COLO668 (cell line): ENCODE data around the gene RASSF6.
"Not testable (repeated sequence)": the region's sequence is repeated elsewhere in the genome, so short reads cannot be mapped to it uniquely, and the experiment has no call there.

Experiments
- DNase-seq: peaks from one replicate; lab custom pipeline; 2025; ENCODE audit not compliant: unreplicated experiment; lab: John Stamatoyannopoulos, UW

Gene RASSF6, protein sequence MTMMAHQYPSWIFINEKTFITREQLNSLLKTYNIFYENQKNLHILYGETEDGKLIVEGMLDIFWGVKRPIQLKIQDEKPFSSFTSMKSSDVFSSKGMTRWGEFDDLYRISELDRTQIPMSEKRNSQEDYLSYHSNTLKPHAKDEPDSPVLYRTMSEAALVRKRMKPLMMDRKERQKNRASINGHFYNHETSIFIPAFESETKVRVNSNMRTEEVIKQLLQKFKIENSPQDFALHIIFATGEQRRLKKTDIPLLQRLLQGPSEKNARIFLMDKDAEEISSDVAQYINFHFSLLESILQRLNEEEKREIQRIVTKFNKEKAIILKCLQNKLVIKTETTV

DNA sequence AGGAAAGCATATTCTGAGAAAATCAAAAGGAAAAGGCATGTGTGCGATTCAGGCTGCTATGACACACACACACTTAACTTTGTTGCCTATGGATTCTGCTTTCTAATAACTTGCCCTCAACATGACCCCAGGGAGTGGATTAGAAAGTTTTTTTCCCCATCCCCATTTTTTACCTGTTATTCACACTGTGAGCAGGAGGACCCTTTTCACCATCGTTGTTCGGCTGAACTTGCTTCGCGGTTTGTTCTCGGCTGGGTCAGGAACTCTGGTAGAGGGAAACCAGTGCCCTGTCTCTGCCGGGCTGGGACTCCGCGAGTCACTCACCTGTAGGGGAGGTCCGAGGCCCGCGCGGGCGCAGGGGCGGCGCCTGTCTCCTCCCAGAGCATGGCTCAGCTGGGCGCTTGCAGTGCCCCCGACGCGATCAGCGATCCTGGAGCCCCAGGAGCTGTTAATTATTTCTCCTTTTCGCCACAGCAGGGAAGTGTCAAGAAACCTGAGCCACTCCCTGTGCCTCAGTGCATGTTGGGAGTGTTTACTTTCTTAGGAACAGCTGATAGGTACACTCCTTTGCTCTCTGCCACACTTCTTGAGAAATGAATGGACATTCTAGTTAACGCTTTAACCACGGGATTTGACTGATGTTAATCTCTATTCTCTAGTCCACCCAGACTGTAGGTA is at the start of gene RASSF6:
Gene RASSF6 (minus strand): TSS at position 322 of the 678 bp plus-strand sequence. CDS start 8,641 bp downstream, outside the sequence.
- peak; percentile 90 for DNase-seq

DNA sequence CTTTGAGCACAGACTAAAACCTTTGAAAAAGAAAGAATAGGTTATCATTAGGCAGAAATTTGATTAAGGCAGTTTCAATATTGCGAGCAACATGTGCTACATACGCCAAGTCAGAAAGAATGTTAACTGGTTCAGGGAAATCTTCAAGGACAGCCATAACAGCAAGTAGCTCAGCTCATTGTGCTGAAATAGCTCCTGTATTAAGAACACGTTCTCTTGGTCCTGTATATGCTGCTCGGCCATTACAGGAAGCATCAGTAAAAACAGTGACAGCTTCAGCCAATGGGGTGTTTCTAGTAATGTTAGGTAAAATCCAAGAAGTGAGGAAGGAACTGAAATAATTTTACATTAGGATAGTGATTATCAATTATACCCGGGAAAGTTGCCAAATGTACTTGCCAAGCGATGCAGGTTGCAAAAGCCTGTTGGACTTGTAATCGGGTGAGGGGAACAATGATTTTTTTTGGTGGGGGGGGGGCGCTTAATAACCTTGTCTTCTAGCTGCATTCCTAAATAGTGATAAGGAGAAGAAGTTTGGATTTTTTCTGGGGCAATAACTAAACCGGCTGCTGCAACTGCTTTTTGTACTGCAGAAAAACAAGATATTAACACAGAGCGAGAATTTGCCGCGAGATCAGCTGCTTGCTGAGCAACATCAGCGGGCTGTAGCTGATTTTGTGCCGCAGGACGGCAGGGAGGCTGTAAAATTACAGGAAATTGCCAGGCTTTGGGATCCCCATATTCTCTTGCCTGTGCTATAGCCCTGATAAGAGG is 49.4 kb upstream of the RASSF6 start:
- DNase-seq = no peak

DNA sequence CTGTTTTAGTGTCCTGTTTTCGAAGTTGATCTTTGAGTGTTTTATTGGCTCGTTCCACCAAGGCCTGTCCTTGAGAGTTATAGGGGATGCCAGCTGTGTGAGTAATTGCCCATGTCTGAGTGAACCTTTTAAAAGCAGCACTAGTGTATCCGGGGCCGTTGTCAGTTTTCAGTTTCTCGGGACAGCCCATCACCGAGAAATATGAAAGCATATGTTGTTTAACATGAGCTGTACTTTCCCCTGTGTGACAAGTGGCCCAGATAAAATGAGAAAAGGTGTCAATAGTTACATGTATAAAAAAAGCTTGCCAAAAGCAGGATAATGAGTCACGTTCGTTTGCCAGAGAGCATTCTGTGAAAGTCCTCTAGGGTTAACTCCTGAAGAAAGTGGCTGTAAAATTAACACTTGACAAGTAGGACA is 48.6 kb upstream of the RASSF6 start:
- DNase-seq = no peak

DNA sequence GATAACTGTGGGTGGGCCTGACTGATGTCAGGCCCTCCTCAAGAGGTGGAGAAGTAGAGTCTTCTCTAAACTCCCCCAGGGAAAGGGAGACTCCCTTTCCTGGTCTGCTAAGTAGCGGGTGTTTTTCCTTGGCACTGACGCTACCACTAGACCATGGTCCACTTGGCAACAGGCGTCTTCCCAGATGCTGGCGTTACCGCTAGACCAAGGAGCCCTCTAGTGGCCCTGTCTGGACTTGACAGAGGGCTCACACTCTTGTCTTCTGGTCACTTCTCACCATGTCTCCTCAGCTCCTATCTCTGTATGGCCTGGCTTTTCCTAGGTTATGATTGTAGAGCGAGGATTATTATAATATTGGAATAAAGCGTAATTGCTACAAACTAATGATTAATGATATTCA is 45.7 kb upstream of the RASSF6 start:
- DNase-seq = not testable (repeated sequence)

DNA sequence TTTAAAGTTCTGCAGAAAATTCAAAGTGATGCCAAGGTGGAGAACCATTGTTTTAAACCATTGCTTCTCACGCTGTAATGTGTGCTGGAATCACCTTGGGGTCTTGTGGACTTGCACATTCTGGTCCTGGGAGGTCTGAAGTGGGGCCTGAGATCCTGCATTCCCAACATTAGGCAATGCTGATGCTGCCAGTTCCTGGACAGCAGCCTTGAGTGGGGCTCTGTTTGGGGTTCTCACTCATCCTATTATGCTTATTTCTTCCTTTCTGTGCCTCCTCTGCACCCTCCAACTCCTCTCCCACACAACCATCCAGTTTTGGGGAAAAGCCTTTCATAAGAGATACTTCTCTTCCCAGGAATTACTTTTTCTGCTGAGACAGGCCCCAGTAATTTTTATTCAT is 44.2 kb upstream of the RASSF6 start:
- no peak for DNase-seq

DNA sequence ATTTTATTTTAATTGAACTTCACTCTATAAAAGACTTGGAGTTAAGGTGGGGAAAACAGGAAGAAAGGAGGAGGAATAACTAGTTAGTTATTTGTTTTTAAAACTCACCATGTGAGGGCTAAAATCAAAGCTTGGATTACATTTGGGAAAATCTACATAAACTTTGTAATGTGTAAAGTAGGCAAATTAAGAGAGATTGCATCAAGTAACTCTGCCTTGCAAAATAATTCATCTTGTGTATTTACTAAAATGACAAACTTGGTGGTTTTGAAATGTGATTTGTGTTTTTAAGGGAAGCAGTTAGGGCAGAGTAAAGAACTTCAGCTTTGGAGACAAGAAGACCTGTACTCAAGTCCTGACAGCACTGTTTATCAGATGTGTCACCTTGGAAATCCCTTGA is 43.3 kb upstream of the RASSF6 start:
- no peak for DNase-seq

DNA sequence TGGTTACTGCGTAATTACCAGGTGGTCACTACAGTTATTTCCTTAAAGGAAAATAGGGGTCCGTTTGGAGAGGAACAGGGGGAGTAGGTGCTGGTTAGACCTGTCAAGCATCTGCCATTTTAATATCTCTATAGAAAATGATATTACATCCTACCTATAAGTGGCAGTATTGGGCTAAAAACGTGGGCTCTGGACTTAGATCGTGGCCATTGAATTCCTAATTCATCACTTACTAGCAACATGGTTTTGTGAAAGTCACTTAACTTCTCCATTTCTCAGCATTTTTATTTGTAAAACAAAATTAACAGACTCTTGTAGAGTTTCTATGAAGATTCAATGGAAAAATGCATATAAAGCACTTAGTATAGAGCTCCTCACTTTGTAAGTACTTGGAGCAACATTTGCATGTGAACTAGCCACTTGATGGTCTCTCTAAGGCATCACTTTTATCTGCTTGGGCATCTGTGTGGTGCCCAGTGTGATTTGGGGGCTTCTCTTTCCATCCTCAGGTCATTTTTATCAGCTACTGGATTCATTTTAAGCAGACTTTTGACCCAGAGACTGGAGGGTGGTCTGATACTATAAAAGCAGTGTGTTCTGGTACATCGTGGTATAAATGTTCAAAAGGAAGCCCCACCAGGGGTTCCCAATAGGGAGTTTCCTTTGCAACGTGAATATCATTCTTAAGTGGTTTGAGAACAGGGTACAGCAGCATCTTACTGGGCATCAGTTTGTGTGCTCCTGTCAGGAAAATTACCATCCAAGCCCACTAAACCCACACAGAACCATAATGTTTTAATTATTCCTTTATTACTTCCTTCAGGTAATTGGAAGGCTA is 42.7 kb upstream of the RASSF6 start:
- DNase-seq = peak; percentile 12

DNA sequence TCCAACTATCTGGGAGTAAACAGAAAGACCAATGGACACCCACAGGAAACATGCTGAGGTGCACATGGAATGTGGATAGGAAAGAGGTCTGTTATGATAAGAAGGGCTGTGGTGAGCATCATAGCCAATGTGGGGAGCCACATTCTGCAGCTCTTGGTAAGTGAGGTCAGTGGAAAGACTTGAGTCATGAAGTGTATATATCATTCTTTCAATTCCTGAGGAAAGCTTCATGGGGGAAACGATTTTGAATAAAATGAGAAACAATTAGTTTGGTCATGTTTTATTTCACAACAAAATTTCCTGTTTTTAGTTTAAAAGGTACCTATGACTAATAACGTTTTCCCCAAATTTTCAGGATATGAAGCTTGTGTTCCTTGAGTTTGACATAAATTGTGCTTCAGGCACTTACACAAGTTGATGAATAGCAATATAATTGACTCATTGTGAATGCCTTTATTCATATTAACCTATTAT is 41.4 kb upstream of the RASSF6 start:
- no peak for DNase-seq

DNA sequence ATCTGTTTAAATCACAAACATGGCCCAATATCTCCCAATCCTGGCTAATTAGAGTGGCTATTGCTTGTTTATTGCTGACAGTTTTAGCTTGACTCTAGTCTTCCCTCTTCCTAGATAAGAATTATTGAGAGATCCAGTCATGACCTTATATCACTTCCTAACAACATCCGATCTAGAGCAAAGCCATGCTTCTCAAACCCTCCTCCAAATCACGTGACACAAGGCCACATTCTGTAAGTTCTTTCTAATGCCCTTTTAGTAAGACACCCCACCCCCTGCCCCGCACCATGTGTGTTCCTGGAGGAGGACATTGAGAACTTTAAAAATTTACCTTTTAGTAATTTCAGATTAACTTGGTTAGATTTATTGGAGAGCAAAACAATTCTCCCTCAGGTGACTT is 40.6 kb upstream of the RASSF6 start:
- DNase-seq = no peak

DNA sequence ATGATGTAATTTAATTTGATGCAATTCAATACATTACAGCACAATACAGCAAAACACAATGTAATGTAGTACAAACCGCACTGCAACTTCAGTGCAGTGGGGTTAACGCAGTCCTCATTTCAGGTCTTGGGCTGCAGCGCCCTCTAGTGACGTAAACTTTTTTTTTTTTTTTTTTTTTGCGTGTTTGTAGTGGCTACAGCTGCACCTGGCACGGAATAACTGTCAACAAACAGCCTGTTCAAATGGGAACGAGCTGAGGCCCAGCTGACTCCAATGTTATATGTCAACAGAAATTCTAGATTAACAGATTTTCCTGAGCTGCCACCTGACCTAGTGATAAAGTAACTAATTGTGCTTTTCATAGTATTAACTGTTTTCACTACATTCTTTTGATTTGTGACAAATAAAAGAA is 33.5 kb upstream of the RASSF6 start:
- DNase-seq = peak; percentile 73

DNA sequence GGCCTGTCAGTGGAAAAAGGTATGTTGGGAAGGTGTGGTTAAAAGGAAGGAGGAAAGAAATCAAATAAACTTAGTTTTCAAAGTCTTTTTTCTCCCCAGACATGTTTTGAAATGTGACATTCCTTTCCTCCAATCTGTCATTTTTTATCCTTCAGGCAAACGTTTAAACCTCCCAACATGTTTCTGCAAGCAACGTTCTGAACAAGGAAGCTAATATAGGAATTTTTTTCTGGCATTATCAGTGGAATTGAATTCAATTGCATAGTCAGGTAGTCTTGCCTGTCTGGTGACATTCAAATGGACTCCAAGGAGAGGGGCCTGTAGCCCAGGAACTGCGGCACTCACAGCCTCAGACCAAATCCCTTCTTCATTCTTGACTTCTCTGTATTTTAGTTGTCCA is 30.0 kb upstream of the RASSF6 start:
- DNase-seq = no peak

DNA sequence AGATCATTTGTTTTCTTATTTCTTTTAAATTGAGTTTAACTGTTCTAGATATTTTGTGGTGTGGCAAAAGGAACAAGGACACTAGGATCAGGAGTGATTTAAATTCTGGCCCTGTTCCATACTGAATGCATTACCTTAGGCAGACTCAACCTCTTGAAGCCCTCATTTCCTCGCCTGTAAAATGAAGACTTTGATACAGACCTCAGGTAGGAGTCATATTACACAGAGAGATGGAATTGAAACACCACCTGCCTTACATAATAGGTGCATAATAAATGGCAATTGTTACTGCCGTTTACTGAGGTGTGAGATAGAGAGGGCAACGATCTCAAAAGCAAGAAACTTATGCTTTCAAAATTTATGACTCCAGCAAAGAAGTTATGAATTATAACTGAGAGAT is 28.2 kb upstream of the RASSF6 start:
- peak; percentile 17 for DNase-seq

DNA sequence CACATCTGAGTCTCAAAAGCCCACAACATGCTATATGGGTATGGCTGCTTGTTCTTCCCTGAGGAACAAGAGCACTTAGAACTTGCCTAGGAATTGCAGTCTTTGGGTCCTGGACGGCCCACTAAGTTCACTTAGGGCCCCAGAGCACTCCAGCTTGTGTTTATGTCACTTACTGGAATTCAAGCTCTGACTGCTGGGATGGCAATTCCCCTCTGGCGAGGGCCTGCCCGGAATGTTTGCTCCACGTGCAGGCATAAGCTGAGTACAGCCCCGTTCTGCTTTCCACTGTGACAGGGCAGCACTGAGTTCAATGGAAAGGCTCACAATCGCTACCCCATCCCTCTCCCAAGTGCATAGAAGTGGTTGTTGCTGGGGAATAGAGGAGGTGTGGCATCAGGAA is 25.9 kb upstream of the RASSF6 start:
- DNase-seq = no peak

DNA sequence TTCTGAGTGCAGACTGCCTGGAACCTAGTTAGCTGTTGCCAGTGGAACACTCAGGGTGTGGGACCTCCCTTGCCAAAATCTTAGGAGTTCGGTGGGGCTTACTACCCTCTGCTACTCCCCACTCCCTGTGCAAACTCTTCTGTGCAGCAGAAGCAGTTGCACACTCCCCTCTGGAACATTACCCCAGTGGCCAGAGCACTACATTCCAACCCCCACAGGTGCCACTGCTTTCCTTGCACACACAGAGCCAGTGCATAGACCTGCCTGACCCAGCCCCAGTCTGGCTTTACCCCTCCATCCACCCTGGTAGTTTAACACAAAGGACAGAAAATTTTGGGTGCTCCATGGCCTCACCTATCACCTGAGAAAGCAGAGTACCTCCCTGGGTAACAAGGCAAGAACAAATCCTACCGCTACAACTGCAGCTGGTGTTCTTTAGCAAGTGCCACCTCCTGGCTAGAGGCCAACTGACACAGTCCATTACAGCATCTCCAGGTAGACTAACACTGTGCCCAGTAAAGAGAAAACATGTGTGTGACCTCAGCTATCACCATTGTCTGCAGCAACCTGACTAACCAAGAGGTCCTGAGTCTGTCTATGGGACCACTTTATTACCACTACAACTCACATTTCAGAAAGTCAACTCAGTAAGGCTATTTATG is 11.5 kb upstream of the RASSF6 start:
- peak; percentile 62 for DNase-seq

DNA sequence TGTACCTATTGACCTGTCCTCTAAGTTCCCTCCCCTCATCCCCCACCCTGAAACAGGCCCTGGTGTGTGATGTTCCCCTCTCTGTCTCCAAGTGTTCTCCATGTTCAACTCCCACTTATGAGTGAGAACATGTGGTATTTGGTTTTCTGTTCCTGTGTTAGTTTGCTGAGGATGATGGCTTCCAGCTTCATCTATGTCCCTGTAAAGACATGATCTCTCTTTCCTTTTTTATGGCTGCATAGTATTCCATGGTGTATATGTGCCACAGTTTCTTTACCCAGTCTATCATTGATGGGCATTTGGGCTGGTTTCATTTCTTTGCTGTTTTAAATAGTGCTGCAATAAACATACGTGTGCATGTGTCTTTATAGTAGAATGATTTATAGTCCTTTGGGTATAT is 8.6 kb upstream of the RASSF6 start:
- DNase-seq = not testable (repeated sequence)

DNA sequence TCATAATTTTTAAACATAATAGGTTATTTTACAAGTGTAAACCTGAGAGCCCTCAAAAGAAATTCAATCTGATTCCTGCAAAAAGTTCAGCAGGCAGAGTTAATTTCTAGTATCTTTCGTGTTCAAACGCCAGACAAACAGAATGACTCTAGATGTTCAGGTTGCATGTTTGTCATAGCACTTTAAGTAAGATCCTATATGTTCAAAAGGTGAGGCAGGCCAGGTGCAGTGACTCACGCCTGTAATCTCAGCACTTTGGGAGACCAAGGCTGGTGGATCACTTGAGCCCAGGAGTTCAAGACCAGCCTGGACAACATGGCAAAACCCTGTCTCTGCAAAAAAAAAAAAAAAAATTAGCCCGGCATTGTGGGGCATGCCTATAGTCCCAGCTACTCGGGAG is 1.1 kb upstream of the RASSF6 start:
- peak; percentile 15 for DNase-seq

DNA sequence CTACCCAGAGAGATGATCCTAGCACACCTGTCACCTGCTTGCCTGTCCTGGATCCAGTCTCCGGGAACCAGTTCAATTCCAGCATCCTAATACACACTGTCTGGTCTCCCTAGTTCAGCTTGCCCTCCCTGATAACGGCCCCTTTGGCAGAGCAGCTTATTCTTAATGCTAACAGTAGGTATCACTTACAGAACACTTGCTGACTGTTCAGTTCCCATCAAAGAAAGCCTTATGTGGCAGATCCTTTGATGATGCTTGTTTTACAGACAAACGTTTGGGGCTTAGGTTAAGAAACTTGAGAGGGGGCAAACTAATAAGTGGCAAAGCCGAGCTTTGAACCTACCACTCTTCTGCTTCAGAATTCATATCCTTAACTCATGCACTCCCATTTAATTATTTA is 890 bp downstream of the RASSF6 start:
- DNase-seq = peak; percentile 41

DNA sequence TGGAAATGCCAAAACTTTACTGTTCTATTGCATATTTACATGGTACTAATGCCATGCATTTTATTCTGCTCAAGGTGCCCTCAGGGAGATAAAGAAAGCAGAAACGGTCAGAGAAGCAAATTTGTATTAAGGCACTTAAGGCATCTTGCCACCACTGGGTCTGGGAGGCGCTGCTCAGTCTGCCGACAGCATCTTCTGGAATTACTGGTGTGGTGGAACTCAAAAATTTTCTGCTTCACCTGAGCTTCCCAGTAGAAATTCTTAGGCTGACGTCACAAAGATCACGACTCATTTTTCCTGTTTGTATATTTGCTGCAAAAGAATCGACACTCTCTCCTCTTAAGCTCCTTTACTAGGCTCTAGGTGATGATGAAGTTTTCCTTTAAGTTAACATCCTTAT is 3.0 kb downstream of the RASSF6 start:
- DNase-seq = no peak

DNA sequence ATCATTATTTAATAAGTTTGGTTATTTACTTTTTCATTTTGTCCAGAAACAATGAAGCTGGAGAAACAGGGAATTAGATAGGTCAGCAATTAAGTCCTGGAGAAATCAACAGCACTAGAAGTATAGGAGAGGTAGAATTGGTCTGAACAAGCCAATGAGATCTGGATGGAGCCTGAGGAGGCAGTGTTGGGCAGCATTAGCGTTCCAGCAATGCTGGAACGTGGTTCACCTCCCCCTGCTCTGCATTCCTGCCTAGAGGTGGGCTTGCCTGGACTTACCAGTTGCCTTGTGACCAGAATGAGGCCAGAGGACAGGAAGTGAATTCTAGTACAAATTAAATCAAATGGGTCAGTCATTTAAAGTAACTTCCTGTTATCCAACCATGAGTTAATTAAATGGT is 4.6 kb downstream of the RASSF6 start:
- DNase-seq = no peak

DNA sequence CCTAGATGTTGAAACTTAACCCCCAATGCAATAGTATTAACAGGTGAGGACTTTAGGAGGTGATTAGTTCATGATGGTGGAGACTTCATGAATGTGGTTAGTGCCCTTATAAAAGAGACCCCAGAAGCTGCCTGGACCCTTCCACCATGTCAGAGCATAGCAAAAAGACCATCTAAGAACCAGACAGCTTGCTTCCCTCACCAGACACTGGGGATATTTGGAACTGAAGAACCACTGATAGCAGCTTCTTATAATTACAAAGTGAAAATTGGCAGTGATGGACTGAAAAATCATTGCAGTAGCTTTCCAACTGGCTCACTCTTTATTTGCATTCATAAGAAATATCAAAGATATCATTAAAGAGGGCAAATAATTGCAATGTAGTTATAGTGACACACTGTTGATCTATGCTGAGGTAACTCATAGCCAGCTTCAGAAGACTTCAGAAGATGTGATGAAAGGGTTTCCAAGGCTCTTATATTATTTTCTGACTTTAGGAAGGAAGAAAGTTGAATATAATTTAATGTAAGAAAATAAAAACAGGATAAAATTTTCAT is 5.8 kb downstream of the RASSF6 start:
- no peak for DNase-seq
